Measurements from ENCODE around the gene AK2.

GRCh38 chr1:33072707-33073106 is 36.0 kb upstream of the AK2 start:
- TF ChIP-seq CTCF (conservative IDR thresholded peaks at IDR 0.05) (no peak), ZFX (IDR thresholded peaks at IDR 0.05) (no peak)
